ENCODE measurements around the gene RAB27A. TPM values are rescaled to one million over a fixed set of nuclear protein-coding genes. Genes with fewer than 3 reads are reported as not detected.

The RAB27A gene
- total and polyA plus RNA-seq, 2 donors: 6.3 to 20.2 TPM

DNA sequence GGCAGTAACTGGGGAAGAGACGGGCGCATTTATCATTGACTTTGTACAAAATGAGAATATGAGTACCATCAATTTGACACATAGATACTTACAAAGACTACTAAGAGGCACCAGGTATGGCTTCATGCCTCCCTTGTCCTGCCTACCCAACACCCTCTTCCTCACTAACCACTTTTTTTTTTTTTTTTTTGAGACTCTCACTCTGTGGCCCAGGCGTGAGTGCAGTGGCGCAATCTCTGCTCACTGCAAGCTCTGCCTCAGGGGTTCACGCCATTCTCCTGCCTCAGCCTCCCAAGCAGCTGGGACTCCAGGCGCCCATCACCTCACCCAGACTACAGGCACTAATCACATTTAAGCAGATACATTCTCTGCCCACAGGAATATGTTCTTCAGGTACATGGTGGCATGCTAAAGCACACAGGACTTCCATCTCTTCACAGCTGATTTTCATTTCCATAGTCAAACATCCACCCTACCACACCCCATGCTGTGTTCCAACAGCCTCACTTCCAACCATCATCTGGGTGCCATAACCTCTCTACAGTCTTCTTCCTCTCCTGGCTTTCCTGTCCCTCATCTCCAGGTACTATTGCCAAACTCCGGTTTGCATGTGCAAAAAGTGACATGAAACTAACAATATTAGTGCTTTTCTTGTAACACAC lies 41.7 kb downstream of the RAB27A start:
- H3K27ac ChIP-seq (ENCODE audit: low read depth in 1 of 2, low read length in 1 of 2): no peak overlapping the region
- no peak for DNase-seq (ENCODE audit: low read depth in 6 of 9, low spot score in 9 of 9)
- peaks cover 2 to 3% of the 10 kb centered on the region in 2 donors for H3K4me1 ChIP-seq (ENCODE audit: control insufficient read depth in 2 of 2, insufficient read depth in 2 of 2, low read length in 2 of 2)
- H3K36me3 ChIP-seq (ENCODE audit: control insufficient read depth in 2 of 2, insufficient read depth in 2 of 2, low read length in 1 of 2): no peaks in the 10 kb centered on the region
- H3K9me3 ChIP-seq (ENCODE audit: control insufficient read depth in 2 of 2, insufficient read depth in 1 of 2, low read length in 1 of 2): no peaks in the 10 kb centered on the region
- WGBS: 96% methylated on average over 7 of the region's 7 CpGs
- H3K27me3 ChIP-seq (ENCODE audit: control insufficient read depth in 2 of 2, insufficient read depth in 1 of 2, low read length in 1 of 2): no peaks in the 10 kb centered on the region
- no peak overlapping the region for H3K4me3 ChIP-seq (ENCODE audit: low read length in 2 of 2)

DNA sequence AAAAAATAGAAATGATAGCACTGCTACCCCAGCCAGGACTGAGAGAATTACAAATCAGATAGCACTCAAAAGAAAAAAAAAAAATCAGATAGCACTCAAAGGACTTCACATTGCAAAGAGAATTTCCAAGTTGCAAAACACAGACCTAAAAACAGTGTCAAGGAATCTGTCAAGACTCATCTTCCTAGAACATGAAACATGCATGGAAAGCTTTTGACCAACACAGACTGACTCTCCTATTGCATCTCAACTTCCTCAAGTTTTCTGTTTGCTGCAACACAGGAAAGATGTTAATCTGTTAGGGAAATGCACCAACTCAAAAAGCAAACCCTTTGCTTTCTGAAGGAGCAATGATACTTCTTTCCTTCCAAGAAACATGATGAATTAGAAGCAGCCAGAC lies 42.3 kb downstream of the RAB27A start:
- H3K36me3 ChIP-seq (ENCODE audit: control insufficient read depth in 2 of 2, insufficient read depth in 2 of 2, low read length in 1 of 2): no peaks in the 10 kb centered on the region
- H3K9me3 ChIP-seq (ENCODE audit: control insufficient read depth in 2 of 2, insufficient read depth in 1 of 2, low read length in 1 of 2): no peaks in the 10 kb centered on the region
- H3K27me3 ChIP-seq (ENCODE audit: control insufficient read depth in 2 of 2, insufficient read depth in 1 of 2, low read length in 1 of 2): no peaks in the 10 kb centered on the region
- no peak for DNase-seq (ENCODE audit: low read depth in 6 of 9, low spot score in 9 of 9)
- H3K4me1 ChIP-seq (ENCODE audit: control insufficient read depth in 2 of 2, insufficient read depth in 2 of 2, low read length in 2 of 2): peaks cover 2 to 3% of the 10 kb centered on the region in 2 donors
- H3K27ac ChIP-seq (ENCODE audit: low read depth in 1 of 2, low read length in 1 of 2): no peak overlapping the region
- no peak overlapping the region for H3K4me3 ChIP-seq (ENCODE audit: low read length in 2 of 2)

DNA sequence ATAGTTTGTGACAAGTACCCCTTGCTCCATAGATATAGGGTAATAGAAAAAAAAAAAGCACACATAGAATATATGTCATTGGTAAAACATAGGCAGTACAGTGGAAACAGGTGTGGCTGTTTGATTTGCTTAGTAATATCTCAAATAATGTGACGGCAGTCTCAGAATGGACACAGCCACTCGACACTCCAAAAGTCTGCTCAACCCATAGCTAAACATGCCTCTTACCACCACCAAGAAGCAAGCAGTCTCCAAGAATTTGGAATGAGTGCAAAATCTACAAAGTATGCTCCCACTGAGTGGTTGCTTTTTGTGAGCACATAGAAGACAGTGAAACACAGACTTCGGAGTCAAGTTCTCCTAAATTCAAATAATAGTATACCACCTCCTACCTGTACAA lies 43.0 kb downstream of the RAB27A start:
- H3K27me3 ChIP-seq (ENCODE audit: control insufficient read depth in 2 of 2, insufficient read depth in 1 of 2, low read length in 1 of 2): no peaks in the 10 kb centered on the region
- no peak for DNase-seq (ENCODE audit: low read depth in 6 of 9, low spot score in 9 of 9)
- H3K27ac ChIP-seq (ENCODE audit: low read depth in 1 of 2, low read length in 1 of 2): no peak overlapping the region
- H3K4me1 ChIP-seq (ENCODE audit: control insufficient read depth in 2 of 2, insufficient read depth in 2 of 2, low read length in 2 of 2): peaks cover 2 to 3% of the 10 kb centered on the region in 2 donors
- H3K9me3 ChIP-seq (ENCODE audit: control insufficient read depth in 2 of 2, insufficient read depth in 1 of 2, low read length in 1 of 2): no peaks in the 10 kb centered on the region
- 97% methylated on average over 3 of the region's 3 CpGs for WGBS
- no peak overlapping the region for H3K4me3 ChIP-seq (ENCODE audit: low read length in 2 of 2)
- no peaks in the 10 kb centered on the region for H3K36me3 ChIP-seq (ENCODE audit: control insufficient read depth in 2 of 2, insufficient read depth in 2 of 2, low read length in 1 of 2)

DNA sequence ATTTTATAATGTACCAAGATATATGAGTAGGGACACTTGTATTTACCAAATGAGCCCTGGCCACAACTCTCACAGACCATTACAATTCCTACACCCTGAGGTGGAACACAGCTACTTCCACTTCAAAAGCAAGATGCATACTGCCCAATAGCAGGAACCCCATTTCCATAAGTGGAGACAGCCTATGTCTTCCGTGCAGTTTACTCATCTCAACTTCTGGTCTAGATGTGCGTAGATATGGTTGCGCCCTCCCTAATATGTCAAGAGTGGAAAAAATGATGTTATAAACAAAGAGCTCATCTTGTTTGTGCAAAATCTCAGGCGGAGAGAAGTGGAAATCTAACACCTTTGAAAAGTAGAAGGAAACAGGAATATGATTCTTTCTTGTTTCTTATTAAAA lies 44.6 kb downstream of the RAB27A start:
- DNase-seq (ENCODE audit: low read depth in 6 of 9, low spot score in 9 of 9): no peak
- Histone ChIP-seq H3K4me1 (ENCODE audit: control insufficient read depth in 2 of 2, insufficient read depth in 2 of 2, low read length in 2 of 2) (no peaks in the 10 kb centered on the region), H3K27ac (ENCODE audit: low read depth in 1 of 2, low read length in 1 of 2) (no peak overlapping the region), H3K9me3 (ENCODE audit: control insufficient read depth in 2 of 2, insufficient read depth in 1 of 2, low read length in 1 of 2) (no peaks in the 10 kb centered on the region), H3K27me3 (ENCODE audit: control insufficient read depth in 2 of 2, insufficient read depth in 1 of 2, low read length in 1 of 2) (no peaks in the 10 kb centered on the region), H3K4me3 (ENCODE audit: low read length in 2 of 2) (no peak overlapping the region), H3K36me3 (ENCODE audit: control insufficient read depth in 2 of 2, insufficient read depth in 2 of 2, low read length in 1 of 2) (no peaks in the 10 kb centered on the region)
- WGBS: 96% methylated on average over 4 of the region's 4 CpGs

GRCh38 chr15:55241891-55242290 lies 47.7 kb downstream of the RAB27A start:
- H3K9me3 ChIP-seq (ENCODE audit: control insufficient read depth in 2 of 2, insufficient read depth in 1 of 2, low read length in 1 of 2): no peaks in the 10 kb centered on the region
- no peaks in the 10 kb centered on the region for H3K36me3 ChIP-seq (ENCODE audit: control insufficient read depth in 2 of 2, insufficient read depth in 2 of 2, low read length in 1 of 2)
- no peak overlapping the region for H3K4me3 ChIP-seq (ENCODE audit: low read length in 2 of 2)
- no peak for DNase-seq (ENCODE audit: low read depth in 6 of 9, low spot score in 9 of 9)
- H3K4me1 ChIP-seq (ENCODE audit: control insufficient read depth in 2 of 2, insufficient read depth in 2 of 2, low read length in 2 of 2): no peaks in the 10 kb centered on the region
- H3K27me3 ChIP-seq (ENCODE audit: control insufficient read depth in 2 of 2, insufficient read depth in 1 of 2, low read length in 1 of 2): no peaks in the 10 kb centered on the region
- no peak overlapping the region for H3K27ac ChIP-seq (ENCODE audit: low read depth in 1 of 2, low read length in 1 of 2)
- WGBS: 0% methylated on average over 1 of the region's 1 CpG

- Histone ChIP-seq H3K36me3 (ENCODE audit: control insufficient read depth in 2 of 2, insufficient read depth in 2 of 2, low read length in 1 of 2) (no peaks in the 10 kb centered on the region), H3K27me3 (ENCODE audit: control insufficient read depth in 2 of 2, insufficient read depth in 1 of 2, low read length in 1 of 2) (no peaks in the 10 kb centered on the region), H3K4me1 (ENCODE audit: control insufficient read depth in 2 of 2, insufficient read depth in 2 of 2, low read length in 2 of 2) (no peaks in the 10 kb centered on the region), H3K9me3 (ENCODE audit: control insufficient read depth in 2 of 2, insufficient read depth in 1 of 2, low read length in 1 of 2) (no peaks in the 10 kb centered on the region), H3K4me3 (ENCODE audit: low read length in 2 of 2) (no peak overlapping the region), H3K27ac (ENCODE audit: low read depth in 1 of 2, low read length in 1 of 2) (no peak overlapping the region)
- 99% methylated on average over 1 of the region's 1 CpG for WGBS
- DNase-seq (ENCODE audit: low read depth in 6 of 9, low spot score in 9 of 9): no peak
These were observed 48.4 kb downstream of the RAB27A start for GRCh38 chr15:55241186-55241585.

DNA sequence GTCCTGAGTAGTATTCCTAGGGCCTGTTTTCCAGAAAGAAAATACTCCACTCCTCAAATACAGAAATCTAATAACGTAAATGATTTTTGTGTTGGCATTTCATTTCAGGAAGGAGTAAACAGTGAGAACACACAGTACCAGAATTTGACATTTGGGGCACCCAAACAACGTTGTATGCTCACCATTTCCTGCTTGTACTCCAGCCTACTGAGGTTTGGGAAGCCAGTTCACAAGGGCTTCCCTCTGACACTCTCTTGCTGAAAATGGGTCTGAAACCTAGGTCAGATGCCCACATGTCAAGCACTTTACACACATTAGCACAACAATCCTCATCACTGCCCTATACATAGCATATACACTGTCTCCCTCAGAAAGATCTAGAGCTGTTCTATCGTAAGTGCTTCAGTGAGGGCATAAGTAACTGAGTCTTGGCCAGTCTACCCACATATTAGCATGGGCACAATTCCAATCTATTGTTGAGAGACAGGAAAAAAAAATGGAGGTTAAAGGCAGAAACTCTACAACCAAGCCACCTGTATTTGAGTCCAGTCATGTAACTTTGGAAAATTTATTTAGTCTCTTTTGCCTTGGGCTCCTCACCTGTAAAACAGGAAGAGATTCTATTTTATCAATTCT lies 49.4 kb downstream of the RAB27A start:
- Histone ChIP-seq H3K36me3 (ENCODE audit: control insufficient read depth in 2 of 2, insufficient read depth in 2 of 2, low read length in 1 of 2) (no peaks in the 10 kb centered on the region), H3K27me3 (ENCODE audit: control insufficient read depth in 2 of 2, insufficient read depth in 1 of 2, low read length in 1 of 2) (no peaks in the 10 kb centered on the region), H3K4me1 (ENCODE audit: control insufficient read depth in 2 of 2, insufficient read depth in 2 of 2, low read length in 2 of 2) (no peaks in the 10 kb centered on the region), H3K4me3 (ENCODE audit: low read length in 2 of 2) (no peak overlapping the region), H3K9me3 (ENCODE audit: control insufficient read depth in 2 of 2, insufficient read depth in 1 of 2, low read length in 1 of 2) (no peaks in the 10 kb centered on the region), H3K27ac (ENCODE audit: low read depth in 1 of 2, low read length in 1 of 2) (no peak overlapping the region)
- WGBS: 84% methylated on average over 3 of the region's 3 CpGs
- no peak for DNase-seq (ENCODE audit: low read depth in 6 of 9, low spot score in 9 of 9)

DNA sequence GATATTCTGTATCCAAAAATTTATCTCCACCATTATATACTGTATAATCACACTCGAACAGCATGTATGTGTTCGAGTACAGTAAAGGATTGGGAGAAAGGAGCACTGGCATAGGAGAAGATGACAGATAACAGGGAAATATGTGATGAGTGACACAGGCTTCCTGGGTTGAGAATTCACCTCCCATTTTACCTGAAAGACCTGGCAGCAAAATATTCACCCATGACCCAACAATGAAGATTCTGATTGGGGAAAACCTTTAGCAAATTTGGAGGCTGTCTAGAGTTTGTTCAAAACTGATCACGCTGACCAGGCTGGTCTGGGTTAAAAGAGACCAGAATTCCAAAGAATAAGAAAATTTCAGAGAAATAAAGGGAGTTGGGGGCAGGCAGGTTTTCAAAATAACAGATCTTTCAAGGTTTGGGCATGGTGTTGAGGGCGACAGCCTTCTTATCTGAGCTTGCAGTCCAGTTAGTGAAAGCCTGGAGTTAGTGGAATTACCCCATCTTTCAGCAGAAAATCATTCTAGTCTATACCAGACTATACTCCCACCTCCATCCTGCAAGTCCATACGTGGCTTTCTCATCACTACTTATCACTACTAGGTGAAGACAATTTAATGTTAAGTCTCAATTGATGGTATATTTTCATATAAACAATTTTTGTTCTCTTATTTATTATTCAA lies 50.0 kb downstream of the RAB27A start:
- Histone ChIP-seq H3K9me3 (ENCODE audit: control insufficient read depth in 2 of 2, insufficient read depth in 1 of 2, low read length in 1 of 2) (no peaks in the 10 kb centered on the region), H3K36me3 (ENCODE audit: control insufficient read depth in 2 of 2, insufficient read depth in 2 of 2, low read length in 1 of 2) (no peaks in the 10 kb centered on the region), H3K27ac (ENCODE audit: low read depth in 1 of 2, low read length in 1 of 2) (no peak overlapping the region), H3K4me1 (ENCODE audit: control insufficient read depth in 2 of 2, insufficient read depth in 2 of 2, low read length in 2 of 2) (no peaks in the 10 kb centered on the region), H3K4me3 (ENCODE audit: low read length in 2 of 2) (no peak overlapping the region), H3K27me3 (ENCODE audit: control insufficient read depth in 2 of 2, insufficient read depth in 1 of 2, low read length in 1 of 2) (no peaks in the 10 kb centered on the region)
- 92% methylated on average over 5 of the region's 5 CpGs for WGBS
- DNase-seq (ENCODE audit: low read depth in 6 of 9, low spot score in 9 of 9): no peak

DNA sequence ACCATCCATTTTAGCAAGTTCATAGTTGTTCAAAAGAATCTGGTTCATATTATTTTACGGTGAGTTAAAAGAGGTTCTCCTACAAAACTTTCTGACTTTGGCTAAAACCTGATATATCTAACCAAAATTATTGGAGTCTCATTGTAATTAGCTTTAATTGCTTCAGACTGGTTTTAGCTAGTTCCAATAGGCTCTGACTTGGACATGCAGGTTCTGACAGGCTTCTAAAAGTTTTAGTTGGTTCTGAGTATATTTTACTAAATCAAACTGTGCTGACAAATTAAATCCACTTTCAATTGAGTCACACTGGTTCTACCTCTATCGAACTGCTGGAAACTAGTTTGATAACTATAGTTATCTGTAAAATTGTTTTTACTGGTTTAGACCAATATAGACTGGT lies 50.7 kb downstream of the RAB27A start:
- 98% methylated on average over 2 of the region's 2 CpGs for WGBS
- H3K4me3 ChIP-seq (ENCODE audit: low read length in 2 of 2): no peak overlapping the region
- H3K27ac ChIP-seq (ENCODE audit: low read depth in 1 of 2, low read length in 1 of 2): no peak overlapping the region
- H3K27me3 ChIP-seq (ENCODE audit: control insufficient read depth in 2 of 2, insufficient read depth in 1 of 2, low read length in 1 of 2): no peaks in the 10 kb centered on the region
- H3K4me1 ChIP-seq (ENCODE audit: control insufficient read depth in 2 of 2, insufficient read depth in 2 of 2, low read length in 2 of 2): no peaks in the 10 kb centered on the region
- no peaks in the 10 kb centered on the region for H3K9me3 ChIP-seq (ENCODE audit: control insufficient read depth in 2 of 2, insufficient read depth in 1 of 2, low read length in 1 of 2)
- H3K36me3 ChIP-seq (ENCODE audit: control insufficient read depth in 2 of 2, insufficient read depth in 2 of 2, low read length in 1 of 2): peaks cover 0 to 3% of the 10 kb centered on the region in 2 donors
- no peak for DNase-seq (ENCODE audit: low read depth in 6 of 9, low spot score in 9 of 9)
